ENCODE data around the gene TMA7.

Gene TMA7

DNA sequence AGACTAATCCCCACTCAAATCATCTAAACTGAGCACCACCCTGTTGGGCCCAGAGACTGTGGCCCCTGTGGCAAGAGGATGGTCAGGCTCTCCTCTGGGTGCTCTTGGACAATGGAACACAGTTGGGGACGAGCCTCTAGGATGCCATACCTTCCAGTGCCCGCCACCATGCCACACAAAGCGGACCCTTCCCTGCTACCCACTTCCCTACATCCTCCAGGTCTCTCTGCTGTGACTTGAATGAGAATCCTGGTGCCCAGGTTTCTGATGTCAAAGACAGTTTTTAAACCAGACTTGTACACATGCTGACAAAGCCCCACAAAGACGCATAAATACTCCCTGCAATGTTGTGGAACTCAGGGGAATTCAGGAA, 4.8 kb upstream of the TMA7 start:
- Histone ChIP-seq H3K4me3 (ENCODE audit: low read depth, low read length) (no peak overlapping the region), H3K4me1 (ENCODE audit: control insufficient read depth, insufficient read depth, low read length) (peaks cover 19% of the 10 kb centered on the region), H3K36me3 (ENCODE audit: control insufficient read depth, insufficient read depth, low read length) (peaks cover 26% of the 10 kb centered on the region), H3K9ac (ENCODE audit: low read depth, low read length) (peak overlapping the region; percentile 28), H3K27me3 (ENCODE audit: control insufficient read depth, insufficient read depth, low read length) (no peaks in the 10 kb centered on the region), H3K9me3 (ENCODE audit: control insufficient read depth, insufficient read depth, low read length) (no peaks in the 10 kb centered on the region)

DNA sequence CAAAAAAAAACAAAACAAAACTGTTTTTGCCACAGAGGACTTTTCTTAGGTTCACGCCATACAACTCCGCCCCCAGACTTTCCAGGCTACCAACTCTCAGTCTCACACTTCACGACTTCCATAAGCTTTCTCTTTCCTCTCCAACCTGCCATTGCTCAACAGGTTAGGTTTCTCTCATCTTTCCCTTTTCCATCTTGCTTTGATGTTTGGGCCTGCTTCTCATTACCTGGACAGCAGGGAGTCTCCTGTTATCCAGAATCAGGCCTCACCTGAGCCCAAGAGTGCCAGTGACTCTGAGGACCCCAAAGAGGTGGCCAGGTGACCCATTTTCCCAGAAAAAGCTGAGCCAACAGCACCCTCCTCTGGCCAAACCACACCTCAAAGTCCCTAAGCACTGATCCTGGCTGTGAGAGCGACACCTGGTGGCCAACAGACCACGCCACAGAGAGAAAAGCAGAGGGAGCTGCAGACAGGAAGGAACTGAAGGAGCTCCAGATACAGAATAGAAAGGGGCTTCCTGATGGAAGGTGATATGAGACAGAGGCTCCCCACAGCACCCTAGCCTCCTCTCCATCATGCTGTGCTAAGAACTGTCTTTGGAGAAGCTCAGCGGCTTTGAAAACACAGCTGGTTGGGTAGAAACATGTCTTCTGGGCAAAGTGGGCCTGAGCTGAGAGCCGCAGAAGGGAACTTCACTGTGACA, 4.1 kb upstream of the TMA7 start:
- H3K9ac ChIP-seq (ENCODE audit: low read depth, low read length), result peak overlapping the region; percentile 28

DNA sequence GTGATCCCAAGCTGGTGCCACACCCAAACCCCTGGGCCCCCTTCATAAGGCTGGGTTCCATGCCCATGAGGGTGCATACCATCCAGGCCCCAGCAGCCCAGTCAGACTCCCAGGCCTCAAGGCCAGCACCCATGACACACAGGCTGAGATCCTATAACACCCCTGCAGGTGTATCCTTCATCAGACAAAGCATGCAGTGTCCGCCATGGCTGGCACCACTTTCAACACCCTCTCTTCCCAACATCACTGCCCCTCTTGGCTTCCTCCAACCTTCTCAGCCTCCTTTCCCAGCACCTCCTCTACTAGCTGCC, 3.6 kb upstream of the TMA7 start:
- H3K9ac ChIP-seq (ENCODE audit: low read depth, low read length), result no peak overlapping the region
- no peaks in the 10 kb centered on the region for H3K9me3 ChIP-seq (ENCODE audit: control insufficient read depth, insufficient read depth, low read length)
- H3K36me3 ChIP-seq (ENCODE audit: control insufficient read depth, insufficient read depth, low read length), result peaks cover 23% of the 10 kb centered on the region
- H3K4me3 ChIP-seq (ENCODE audit: low read depth, low read length), result no peak overlapping the region
- H3K4me1 ChIP-seq (ENCODE audit: control insufficient read depth, insufficient read depth, low read length), result peaks cover 10% of the 10 kb centered on the region
- no peaks in the 10 kb centered on the region for H3K27me3 ChIP-seq (ENCODE audit: control insufficient read depth, insufficient read depth, low read length)

More for the DNA sequence above, 4.1 kb upstream of the TMA7 start:
- H3K4me3 ChIP-seq (ENCODE audit: low read depth, low read length), result peak overlapping the region; percentile 14
- H3K27me3 ChIP-seq (ENCODE audit: control insufficient read depth, insufficient read depth, low read length), result no peaks in the 10 kb centered on the region
- peaks cover 11% of the 10 kb centered on the region for H3K4me1 ChIP-seq (ENCODE audit: control insufficient read depth, insufficient read depth, low read length)
- peaks cover 26% of the 10 kb centered on the region for H3K36me3 ChIP-seq (ENCODE audit: control insufficient read depth, insufficient read depth, low read length)
- no peaks in the 10 kb centered on the region for H3K9me3 ChIP-seq (ENCODE audit: control insufficient read depth, insufficient read depth, low read length)

DNA sequence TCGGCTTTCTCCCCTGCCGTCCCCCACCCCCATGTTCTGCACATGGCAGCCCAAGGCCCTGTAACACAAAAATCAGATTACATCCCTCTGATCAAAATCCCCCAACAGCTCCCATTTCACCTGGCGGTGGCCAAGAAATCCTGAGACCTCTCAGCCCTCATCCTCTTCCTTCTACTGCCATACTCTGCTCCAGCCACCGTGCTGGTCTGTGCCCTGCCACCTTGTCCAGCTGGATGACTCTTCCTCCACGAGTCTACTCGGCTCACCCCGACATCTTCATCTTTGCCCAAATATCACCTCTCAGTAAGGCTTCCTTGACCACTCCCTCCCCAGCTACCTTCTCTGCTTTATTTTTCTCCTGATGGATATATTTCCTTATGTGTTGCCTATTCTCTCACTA, 3.2 kb upstream of the TMA7 start:
- Histone ChIP-seq H3K4me1 (ENCODE audit: control insufficient read depth, insufficient read depth, low read length) (peaks cover 10% of the 10 kb centered on the region), H3K9me3 (ENCODE audit: control insufficient read depth, insufficient read depth, low read length) (no peaks in the 10 kb centered on the region), H3K9ac (ENCODE audit: low read depth, low read length) (no peak overlapping the region), H3K36me3 (ENCODE audit: control insufficient read depth, insufficient read depth, low read length) (peaks cover 23% of the 10 kb centered on the region), H3K27me3 (ENCODE audit: control insufficient read depth, insufficient read depth, low read length) (no peaks in the 10 kb centered on the region), H3K4me3 (ENCODE audit: low read depth, low read length) (no peak overlapping the region)

DNA sequence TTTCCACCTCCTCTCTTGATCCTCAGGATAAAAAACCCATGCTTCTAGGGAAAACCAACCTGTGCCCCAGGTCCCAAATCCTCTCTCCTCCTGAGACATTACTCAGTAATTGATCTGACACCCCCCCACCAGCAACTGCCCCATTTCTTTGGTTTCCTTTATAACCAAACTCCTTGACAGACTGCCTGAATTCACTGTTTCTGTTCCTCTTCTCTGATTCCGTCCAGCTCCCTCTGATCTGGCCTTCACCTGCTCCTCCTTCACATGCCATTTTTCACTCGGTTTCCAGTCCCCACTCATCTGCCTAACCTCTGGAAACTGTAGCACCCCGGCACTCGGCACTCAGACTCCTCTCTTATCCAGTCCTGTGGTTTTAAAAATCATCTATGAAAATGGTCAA, 2.2 kb upstream of the TMA7 start:
- H3K9me3 ChIP-seq (ENCODE audit: control insufficient read depth, insufficient read depth, low read length), result no peaks in the 10 kb centered on the region
- H3K27me3 ChIP-seq (ENCODE audit: control insufficient read depth, insufficient read depth, low read length), result no peaks in the 10 kb centered on the region
- H3K4me3 ChIP-seq (ENCODE audit: low read depth, low read length), result no peak overlapping the region
- H3K9ac ChIP-seq (ENCODE audit: low read depth, low read length), result no peak overlapping the region
- H3K36me3 ChIP-seq (ENCODE audit: control insufficient read depth, insufficient read depth, low read length), result peaks cover 15% of the 10 kb centered on the region
- H3K4me1 ChIP-seq (ENCODE audit: control insufficient read depth, insufficient read depth, low read length), result peaks cover 10% of the 10 kb centered on the region

DNA sequence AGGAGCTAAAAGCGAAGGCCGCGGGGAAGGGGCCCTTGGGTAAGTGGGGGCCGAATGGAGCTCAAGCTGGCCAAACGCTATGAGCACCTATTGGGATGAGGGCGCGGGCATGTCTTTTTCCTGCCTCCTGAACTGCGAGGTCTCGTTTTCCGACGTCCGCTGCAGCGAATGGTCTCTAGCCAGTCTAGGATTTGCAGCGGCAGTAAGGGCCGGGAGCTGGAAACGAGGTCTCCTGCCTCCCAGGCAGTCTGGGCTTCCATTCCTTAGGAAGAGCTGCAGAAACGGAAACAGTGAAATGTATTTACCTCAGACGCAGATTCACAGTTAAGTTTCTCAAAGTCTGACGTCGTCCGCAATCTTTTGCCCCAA, 517 bp downstream of the TMA7 start:
- Histone ChIP-seq H3K27me3 (ENCODE audit: control insufficient read depth, insufficient read depth, low read length) (no peaks in the 10 kb centered on the region), H3K4me3 (ENCODE audit: low read depth, low read length) (peak overlapping the region; percentile 90), H3K36me3 (ENCODE audit: control insufficient read depth, insufficient read depth, low read length) (peaks cover 4% of the 10 kb centered on the region), H3K9me3 (ENCODE audit: control insufficient read depth, insufficient read depth, low read length) (no peaks in the 10 kb centered on the region), H3K4me1 (ENCODE audit: control insufficient read depth, insufficient read depth, low read length) (peaks cover 3% of the 10 kb centered on the region), H3K9ac (ENCODE audit: low read depth, low read length) (peak overlapping the region; percentile 94)

DNA sequence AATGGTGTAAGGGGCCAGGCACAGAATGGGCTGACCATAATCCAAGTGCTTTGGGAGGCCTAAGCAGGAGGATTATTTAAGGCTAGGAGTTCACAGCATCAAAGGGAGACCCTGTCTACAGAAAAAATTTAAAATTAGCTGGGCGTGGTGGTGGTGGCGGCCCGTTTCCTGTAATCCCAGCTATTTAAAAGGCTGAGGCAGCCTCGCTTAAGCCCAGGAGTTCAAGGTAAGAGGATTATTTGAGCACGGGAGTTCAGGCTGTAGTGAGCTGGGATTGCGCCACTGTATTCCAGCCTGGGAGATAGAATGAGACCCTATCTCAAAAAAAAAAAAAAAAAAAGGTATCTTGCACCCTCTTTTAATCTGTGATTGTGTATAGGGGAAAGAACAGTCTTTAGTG, 1.9 kb downstream of the TMA7 start:
- H3K9me3 ChIP-seq (ENCODE audit: control insufficient read depth, insufficient read depth, low read length), result no peaks in the 10 kb centered on the region
- H3K4me1 ChIP-seq (ENCODE audit: control insufficient read depth, insufficient read depth, low read length), result no peaks in the 10 kb centered on the region
- H3K4me3 ChIP-seq (ENCODE audit: low read depth, low read length), result peak overlapping the region; percentile 90
- peak overlapping the region; percentile 24 for H3K9ac ChIP-seq (ENCODE audit: low read depth, low read length)
- peaks cover 4% of the 10 kb centered on the region for H3K36me3 ChIP-seq (ENCODE audit: control insufficient read depth, insufficient read depth, low read length)
- no peaks in the 10 kb centered on the region for H3K27me3 ChIP-seq (ENCODE audit: control insufficient read depth, insufficient read depth, low read length)

DNA sequence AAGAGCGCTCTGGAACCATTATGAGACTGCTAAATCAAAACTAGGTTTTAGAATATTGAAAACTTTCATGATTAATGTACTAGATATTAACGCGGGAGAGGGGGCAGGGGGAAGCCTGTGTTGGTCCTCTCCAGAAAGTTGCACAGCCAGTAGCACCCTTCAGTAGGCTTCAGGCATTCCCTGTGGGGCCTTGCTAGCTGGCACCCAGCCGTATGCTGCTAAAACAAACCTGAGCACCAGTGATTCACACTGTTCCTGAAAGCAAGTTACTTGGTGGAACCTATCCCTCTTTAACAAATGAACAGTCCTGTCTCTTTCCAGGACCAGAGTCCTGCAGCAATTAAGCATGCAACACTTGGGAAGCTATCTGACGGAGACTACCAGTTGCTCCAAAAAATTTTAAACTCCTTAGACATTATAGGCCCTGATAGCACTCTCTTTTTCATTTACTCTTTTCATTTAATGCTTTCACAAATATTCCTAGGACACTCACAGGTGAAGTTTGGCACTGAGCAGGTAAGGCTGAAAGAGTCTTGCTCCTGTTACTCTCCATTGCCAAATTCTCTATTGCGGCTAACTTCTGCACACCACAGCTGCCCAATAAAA, 5.3 kb downstream of the TMA7 start:
- Histone ChIP-seq H3K9ac (ENCODE audit: low read depth, low read length) (no peak overlapping the region), H3K4me1 (ENCODE audit: control insufficient read depth, insufficient read depth, low read length) (peaks cover 4% of the 10 kb centered on the region), H3K4me3 (ENCODE audit: low read depth, low read length) (peak overlapping the region; percentile 98), H3K9me3 (ENCODE audit: control insufficient read depth, insufficient read depth, low read length) (no peaks in the 10 kb centered on the region), H3K27me3 (ENCODE audit: control insufficient read depth, insufficient read depth, low read length) (no peaks in the 10 kb centered on the region), H3K36me3 (ENCODE audit: control insufficient read depth, insufficient read depth, low read length) (peaks cover 4% of the 10 kb centered on the region)

DNA sequence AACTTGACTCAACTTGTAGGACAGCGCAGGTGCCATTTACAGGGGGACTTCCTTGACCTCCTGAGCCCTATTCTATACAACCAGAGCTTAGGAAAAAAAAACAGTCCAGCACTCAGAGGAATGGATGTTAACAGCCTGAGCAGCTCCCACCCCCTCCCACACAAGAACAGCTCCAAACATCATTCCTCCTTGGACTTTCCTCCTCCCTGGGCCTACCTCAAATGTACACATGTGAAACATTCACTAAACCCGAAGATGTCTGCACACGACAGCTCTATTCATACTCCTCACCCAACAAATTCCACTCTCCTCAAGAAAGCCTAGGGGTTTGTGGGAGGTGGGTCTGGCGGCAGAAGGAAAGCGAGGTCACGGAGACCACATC, 6.0 kb downstream of the TMA7 start:
- Histone ChIP-seq H3K4me1 (ENCODE audit: control insufficient read depth, insufficient read depth, low read length) (peaks cover 4% of the 10 kb centered on the region), H3K9ac (ENCODE audit: low read depth, low read length) (peak overlapping the region; percentile 76), H3K4me3 (ENCODE audit: low read depth, low read length) (peak overlapping the region; percentile 98), H3K9me3 (ENCODE audit: control insufficient read depth, insufficient read depth, low read length) (no peaks in the 10 kb centered on the region), H3K27me3 (ENCODE audit: control insufficient read depth, insufficient read depth, low read length) (no peaks in the 10 kb centered on the region), H3K36me3 (ENCODE audit: control insufficient read depth, insufficient read depth, low read length) (peaks cover 4% of the 10 kb centered on the region)

DNA sequence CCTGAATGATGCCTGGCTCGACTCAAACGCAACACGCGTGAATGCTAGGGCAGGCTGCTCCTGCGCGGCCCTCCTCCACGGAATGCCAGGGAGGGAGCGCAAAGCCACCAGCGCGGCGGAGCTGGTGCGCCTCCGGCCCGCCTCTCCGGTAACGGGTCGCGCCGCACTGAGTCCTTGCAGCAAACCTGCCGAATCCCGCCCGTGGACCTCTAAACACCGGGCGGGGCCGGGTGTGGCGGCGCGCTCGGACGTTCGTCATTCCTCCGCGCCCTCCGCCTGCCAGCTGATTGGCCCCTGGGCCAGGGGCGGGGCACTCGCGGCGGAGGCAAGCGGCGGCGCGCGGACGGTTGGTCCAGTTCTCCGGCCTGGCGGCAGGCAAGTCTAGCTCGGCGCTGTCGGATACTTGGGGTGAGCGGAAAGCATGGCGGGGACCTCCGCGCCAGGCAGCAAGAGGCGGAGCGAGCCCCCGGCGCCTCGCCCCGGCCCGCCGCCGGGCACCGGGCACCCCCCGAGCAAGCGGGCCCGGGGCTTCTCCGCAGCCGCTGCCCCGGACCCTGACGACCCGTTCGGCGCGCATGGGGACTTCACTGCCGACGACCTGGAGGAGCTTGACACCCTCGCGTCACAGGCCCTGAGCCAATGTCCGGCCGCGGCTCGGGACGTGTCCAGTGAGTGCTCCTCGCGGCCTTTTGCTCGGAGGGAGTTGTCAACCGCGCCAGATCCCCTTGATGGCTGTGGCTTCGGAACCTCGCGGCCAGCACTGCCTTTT, 6.6 kb downstream of the TMA7 start, which contains the start of gene ATRIP:
ATRIP (plus strand) TSS at position 313 of the 769 bp plus-strand sequence; CDS start at position 422, 109 bp downstream.
- Histone ChIP-seq H3K27me3 (ENCODE audit: control insufficient read depth, insufficient read depth, low read length) (no peaks in the 10 kb centered on the region), H3K4me3 (ENCODE audit: low read depth, low read length) (peak within 1 kb of the TSS; percentile 98), H3K9me3 (ENCODE audit: control insufficient read depth, insufficient read depth, low read length) (no peaks in the 10 kb centered on the region), H3K9ac (ENCODE audit: low read depth, low read length) (peak within 1 kb of the TSS; percentile 85), H3K4me1 (ENCODE audit: control insufficient read depth, insufficient read depth, low read length) (peaks cover 4% of the 10 kb centered on the region), H3K36me3 (ENCODE audit: control insufficient read depth, insufficient read depth, low read length) (peaks cover 5% of the 10 kb centered on the region)

DNA sequence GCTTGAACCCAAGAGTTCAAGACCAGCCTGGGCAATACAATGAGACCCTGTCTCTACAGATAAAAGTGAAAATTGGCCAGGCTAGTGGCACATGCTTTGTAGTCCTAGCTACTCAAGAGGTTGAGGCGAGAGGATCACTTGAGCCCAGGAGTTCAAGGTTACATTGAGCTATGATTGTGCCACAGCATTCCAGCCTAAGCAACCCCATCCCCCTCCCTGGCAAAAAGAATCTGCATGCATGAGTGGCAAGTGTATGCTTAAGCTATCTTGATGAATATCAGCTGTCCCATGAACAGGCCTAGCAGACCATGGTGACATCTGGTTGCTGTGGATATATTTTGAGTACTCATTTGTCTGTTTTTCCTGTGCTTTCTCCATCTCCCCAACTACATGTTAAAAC, 11.2 kb downstream of the TMA7 start:
- H3K9me3 ChIP-seq (ENCODE audit: control insufficient read depth, insufficient read depth, low read length), result no peaks in the 10 kb centered on the region
- no peaks in the 10 kb centered on the region for H3K27me3 ChIP-seq (ENCODE audit: control insufficient read depth, insufficient read depth, low read length)
- peaks cover 4% of the 10 kb centered on the region for H3K4me1 ChIP-seq (ENCODE audit: control insufficient read depth, insufficient read depth, low read length)
- H3K4me3 ChIP-seq (ENCODE audit: low read depth, low read length), result no peak overlapping the region
- no peak overlapping the region for H3K9ac ChIP-seq (ENCODE audit: low read depth, low read length)
- H3K36me3 ChIP-seq (ENCODE audit: control insufficient read depth, insufficient read depth, low read length), result peaks cover 28% of the 10 kb centered on the region

DNA sequence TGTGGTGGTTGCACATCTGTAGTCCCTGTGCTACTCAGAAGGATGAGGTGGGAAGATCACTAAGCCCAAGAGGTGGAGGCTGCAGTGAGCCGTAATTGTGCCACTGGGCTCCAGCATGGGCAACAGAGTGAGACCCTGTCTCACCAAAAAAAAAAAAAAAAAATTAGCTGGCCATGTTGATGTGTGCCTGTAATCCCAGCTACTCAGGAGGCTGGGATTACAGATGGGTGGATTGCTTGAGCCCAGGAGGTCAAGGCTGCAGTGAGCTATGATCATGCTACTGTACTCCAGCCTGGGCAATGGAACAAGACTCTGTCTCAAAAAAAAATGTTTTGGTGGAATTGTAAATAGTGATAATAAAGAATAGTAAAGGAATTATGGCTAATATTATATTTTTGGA, 16.4 kb downstream of the TMA7 start:
- H3K4me3 ChIP-seq (ENCODE audit: low read depth, low read length), result no peak overlapping the region
- peaks cover 48% of the 10 kb centered on the region for H3K36me3 ChIP-seq (ENCODE audit: control insufficient read depth, insufficient read depth, low read length)
- no peaks in the 10 kb centered on the region for H3K27me3 ChIP-seq (ENCODE audit: control insufficient read depth, insufficient read depth, low read length)
- no peak overlapping the region for H3K9ac ChIP-seq (ENCODE audit: low read depth, low read length)
- H3K9me3 ChIP-seq (ENCODE audit: control insufficient read depth, insufficient read depth, low read length), result no peaks in the 10 kb centered on the region
- no peaks in the 10 kb centered on the region for H3K4me1 ChIP-seq (ENCODE audit: control insufficient read depth, insufficient read depth, low read length)
